Endothelial cell of umbilical vein (primary cell): ENCODE data around the gene GAST. TPM values are rescaled to one million over a fixed set of nuclear protein-coding genes. Genes with fewer than 3 reads are reported as not detected.
A peak's percentile ranks its signal among the peaks of the same experiment; 100 is the strongest.

Experiments
- BruUV-seq: library from RNA; stranded (reverse); fragments of 400-500 nt; replicated peaks from 2 replicates; lab custom pipeline; 2021; lab: Mats Ljungman, UMichigan
- CTCF ChIA-PET: fragments of 300-600, 350-600 bp; sonication (Branson Sonifier 250); formaldehyde crosslinking; loops from one replicate; lab custom pipeline; 2021; ENCODE audit warnings: antibody characterized with exemption, inconsistent platforms; lab: Charles Lee
- POLR2A ChIA-PET: fragments of 300-600, 350-600 bp; sonication (Branson Sonifier 250); formaldehyde crosslinking; loops from one replicate; lab custom pipeline; 2021; ENCODE audit warnings: antibody characterized with exemption, inconsistent platforms; lab: Charles Lee
- DNase-seq: peaks from one replicate; pipeline ENCODE4 v3.0.0-alpha.2; 2011; ENCODE audit warnings: low read depth, low spot score
- FAIRE-seq: peaks from 2 replicates; lab custom pipeline; 2011; peaks lifted over from hg19 to GRCh38; lab: Jason Lieb, UNC
- H2AFZ ChIP-seq: 2 replicates; pipeline ENCODE4 v1.6.0; 2012; ENCODE audit warnings: low read depth, low read length, control low read depth, inconsistent platforms
- H3K27ac ChIP-seq: 2 replicates; pipeline ENCODE4 v1.5.1; 2011; ENCODE audit warnings: low read depth, mild to moderate bottlenecking, control low read depth, low read length, moderate library complexity; ENCODE audit not compliant: insufficient read depth
- H3K27me3 ChIP-seq, 2 experiments: 2 replicates each; pipeline versions ENCODE4 v1.6.0 to v1.6.1; 2011; ENCODE audit warnings: low read length in 2 of 2, mixed read lengths in 1 of 2; ENCODE audit not compliant: control insufficient read depth in 2 of 2, insufficient read depth in 2 of 2
- H3K36me3 ChIP-seq, 2 experiments: 2 replicates in 1 of 2; 3 replicates in 1 of 2; pipeline ENCODE4 v1.5.1; 2011; ENCODE audit warnings: low read length in 2 of 2, mild to moderate bottlenecking in 1 of 2, moderate library complexity in 1 of 2; ENCODE audit not compliant: control insufficient read depth in 2 of 2, insufficient read depth in 2 of 2; ENCODE audit errors: extremely low read depth in 1 of 2
- H3K4me1 ChIP-seq: 3 replicates; pipeline ENCODE4 v1.5.1; 2011; ENCODE audit warnings: mild to moderate bottlenecking, low read length; ENCODE audit not compliant: control insufficient read depth, insufficient read depth; ENCODE audit errors: extremely low read depth
- H3K4me2 ChIP-seq: 2 replicates; pipeline ENCODE4 v1.6.1; 2011; ENCODE audit warnings: low read length, control low read depth, mixed read lengths; ENCODE audit not compliant: insufficient read depth
- H3K4me3 ChIP-seq, 3 experiments: fragments of 200-600 bp in 1 of 3; sonication (generic), shearing (Covaris generic) in 1 of 3; replicated peaks in 1 of 3; 2 replicates each; pipeline ENCODE4 v1.5.1; 2011 to 2016; ENCODE audit warnings: control low read depth in 3 of 3, low read length in 3 of 3, mild to moderate bottlenecking in 2 of 3, inconsistent platforms in 1 of 3, low read depth in 1 of 3, moderate library complexity in 1 of 3; ENCODE audit not compliant: insufficient read depth in 1 of 3
- H3K79me2 ChIP-seq: 2 replicates; pipeline ENCODE4 v1.6.0; 2012; ENCODE audit warnings: low read length, inconsistent platforms; ENCODE audit not compliant: control insufficient read depth, insufficient read depth
- H3K9ac ChIP-seq: replicated peaks from 2 replicates; pipeline ENCODE3; 2011; ENCODE audit warnings: low read length, control low read depth; ENCODE audit not compliant: insufficient read depth; ENCODE audit errors: extremely low read depth
- H3K9me1 ChIP-seq: replicated peaks from 3 replicates; pipeline ENCODE4 v1.6.0; 2011; ENCODE audit warnings: mild to moderate bottlenecking, low read length; ENCODE audit not compliant: control insufficient read depth, insufficient read depth; ENCODE audit errors: extremely low read depth
- H3K9me3 ChIP-seq: replicated peaks from 2 replicates; pipeline ENCODE4 v1.5.1; 2012; ENCODE audit warnings: low read length, inconsistent platforms; ENCODE audit not compliant: control insufficient read depth, insufficient read depth
- H4K20me1 ChIP-seq: replicated peaks from 2 replicates; pipeline ENCODE3; 2011; ENCODE audit warnings: mild to moderate bottlenecking, low read length; ENCODE audit not compliant: control insufficient read depth, insufficient read depth; ENCODE audit errors: extremely low read depth
- POLR2AphosphoS5 ChIP-seq: IDR thresholded peaks from 2 replicates; pipeline ENCODE4 v1.6.1; 2012; ENCODE audit warnings: low read depth, mild to moderate bottlenecking, control low read depth, low read length, moderate library complexity; ENCODE audit not compliant: insufficient read depth
- dilution Hi-C: fragments of 300-500 bp; cut with MboI; formaldehyde crosslinking; loops from one replicate; pipeline ENCODE4 v1.15.0; 2019; ENCODE audit warnings: low sequenced_read_pairs; ENCODE audit not compliant: extremely low pct_ligation_motif_present
- intact Hi-C: fragments of 100-400 bp; cut with micrococcal nuclease; formaldehyde crosslinking; loops from one replicate; pipeline ENCODE4 v1.10.0; 2022
- polyA plus RNA-seq, 4 experiments: library from polyadenylated mRNA; depleted of rRNA in 3 of 4; stranded (reverse) in 3 of 4; unstranded in 1 of 4; fragments of >200 nt; gene quantifications; 2 replicates each; pipeline versions ENCODE4 v1.2.1 to v1.2.3, GENCODE V29; 2011 to 2012; ENCODE audit warnings: missing spikeins in 1 of 4
- total RNA-seq: library from RNA; stranded (reverse); gene quantifications from 2 replicates; pipeline ENCODE4 v1.2.3, GENCODE V29; 2021
- TF ChIP-seq, protein P1 (sequence below): IDR thresholded peaks from 2 replicates; pipeline ENCODE4 v1.6.1; 2011; ENCODE audit not compliant: insufficient read depth, insufficient read length
- TF ChIP-seq, protein P2 (sequence below), 2 donors: IDR thresholded peaks; 1 replicate in 1 of 2; 2 replicates in 1 of 2; pipeline ENCODE4 v1.5.1; 2011; ENCODE audit warnings: low read length in 2 of 2, mild to moderate bottlenecking in 2 of 2, moderate library complexity in 2 of 2, control low read depth in 1 of 2, inconsistent platforms in 1 of 2, low read depth in 1 of 2; ENCODE audit not compliant: insufficient read depth in 1 of 2; ENCODE audit errors: extremely low read depth in 1 of 2

GAST gene
- total and polyA plus RNA-seq, 2 donors (not counting 3 experiments of a cell fraction or from before 2014, with no cell fraction given): not detected

DNA sequence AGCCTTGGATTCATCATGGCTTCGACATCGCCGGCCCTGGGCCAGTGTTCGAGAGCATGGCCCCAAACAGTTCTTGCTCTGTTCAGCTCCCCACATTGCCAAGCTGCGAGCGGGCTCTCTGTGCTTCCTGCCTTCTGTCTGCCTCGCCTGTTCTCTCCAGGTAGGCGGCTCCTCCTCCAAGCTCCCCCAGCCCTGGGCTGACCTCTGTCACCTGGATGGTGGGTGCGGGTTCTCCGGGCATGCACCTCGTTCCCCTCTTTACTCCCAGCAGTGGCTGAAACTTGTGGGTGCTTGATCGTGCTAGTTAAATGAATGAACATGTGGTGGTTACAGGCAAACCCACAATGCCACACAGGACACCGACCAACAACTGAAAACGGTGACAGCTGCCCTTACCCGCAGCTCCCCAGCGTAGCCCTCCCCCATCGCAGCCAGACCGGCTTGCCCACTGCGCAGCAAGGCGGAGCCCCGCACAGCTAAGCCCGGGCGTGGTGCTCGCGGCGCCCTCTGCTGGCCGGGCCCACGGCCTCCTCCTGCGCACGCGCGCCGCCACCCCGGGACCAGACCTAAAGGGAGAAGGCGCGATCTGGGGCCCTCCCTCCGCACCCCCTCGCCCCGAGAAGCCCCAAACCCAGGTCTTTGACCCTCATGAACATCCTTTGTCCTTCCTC, 46.4 kb upstream of the GAST start:
- DNase-seq (peak; percentile 83), FAIRE-seq (peak; percentile 67)
- Histone ChIP-seq H3K4me3 (peak overlapping the region in 2 of 3 experiments; percentile 13 to 32), H3K9ac (peak overlapping the region; percentile 1), H3K9me3 (no peaks in the 10 kb centered on the region), H3K27me3 (no peaks in the 10 kb centered on the region), H3K4me1 (peaks cover 23% of the 10 kb centered on the region), H3K36me3 (no peaks in the 10 kb centered on the region), H3K9me1 (no peaks in the 10 kb centered on the region), H3K27ac (peak overlapping the region; percentile 49), H4K20me1 (no peaks in the 10 kb centered on the region), H2AFZ (peak overlapping the region; percentile 89), H3K4me2 (peak overlapping the region; percentile 56), H3K79me2 (no peaks in the 10 kb centered on the region)
- intact Hi-C loops (loop anchor here (1.0 to 10.0 kb wide), 8 partner anchors 17 to 1021 kb away; partner anchors contain the start of gene SMARCE1), dilution Hi-C loops (no loop called here)
- ChIA-PET CTCF (interaction anchor here (0.6 to 9.4 kb wide), 32 partner anchors 11 to 1303 kb away, joined by 3 to 369 read pairs (median 4); partner anchors contain the start of genes EIF1 and IGFBP4), POLR2A (interaction anchor here (0.7 kb wide), 1 partner anchor 23 kb away, joined by 8 read pairs; the partner anchor contains the start of gene EIF1)
- BruUV-seq: no TSS peak
- TF ChIP-seq, protein P1, sequence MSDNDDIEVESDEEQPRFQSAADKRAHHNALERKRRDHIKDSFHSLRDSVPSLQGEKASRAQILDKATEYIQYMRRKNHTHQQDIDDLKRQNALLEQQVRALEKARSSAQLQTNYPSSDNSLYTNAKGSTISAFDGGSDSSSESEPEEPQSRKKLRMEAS: no peak
- TF ChIP-seq, protein P2, sequence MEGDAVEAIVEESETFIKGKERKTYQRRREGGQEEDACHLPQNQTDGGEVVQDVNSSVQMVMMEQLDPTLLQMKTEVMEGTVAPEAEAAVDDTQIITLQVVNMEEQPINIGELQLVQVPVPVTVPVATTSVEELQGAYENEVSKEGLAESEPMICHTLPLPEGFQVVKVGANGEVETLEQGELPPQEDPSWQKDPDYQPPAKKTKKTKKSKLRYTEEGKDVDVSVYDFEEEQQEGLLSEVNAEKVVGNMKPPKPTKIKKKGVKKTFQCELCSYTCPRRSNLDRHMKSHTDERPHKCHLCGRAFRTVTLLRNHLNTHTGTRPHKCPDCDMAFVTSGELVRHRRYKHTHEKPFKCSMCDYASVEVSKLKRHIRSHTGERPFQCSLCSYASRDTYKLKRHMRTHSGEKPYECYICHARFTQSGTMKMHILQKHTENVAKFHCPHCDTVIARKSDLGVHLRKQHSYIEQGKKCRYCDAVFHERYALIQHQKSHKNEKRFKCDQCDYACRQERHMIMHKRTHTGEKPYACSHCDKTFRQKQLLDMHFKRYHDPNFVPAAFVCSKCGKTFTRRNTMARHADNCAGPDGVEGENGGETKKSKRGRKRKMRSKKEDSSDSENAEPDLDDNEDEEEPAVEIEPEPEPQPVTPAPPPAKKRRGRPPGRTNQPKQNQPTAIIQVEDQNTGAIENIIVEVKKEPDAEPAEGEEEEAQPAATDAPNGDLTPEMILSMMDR (IDR thresholded peaks at IDR 0.05; ENCODE audit: extremely low read depth in 1 of 2, insufficient read depth in 1 of 2, low read depth in 1 of 2, low read length in 2 of 2): peak; percentile 96 to 99
- TF ChIP-seq POLR2AphosphoS5: peak; percentile 24
